ENCODE data around the gene CCDC122.

Gene CCDC122

GRCh38 chr13:43800828-43801227 is 78.7 kb downstream of the CCDC122 start:
- DNase-seq = no peak

- DNase-seq = no peak
Measured at GRCh38 chr13:43799191-43799590, 80.3 kb downstream of the CCDC122 start.

GRCh38 chr13:43797869-43798268 is 81.7 kb downstream of the CCDC122 start:
- peak; percentile 28 for DNase-seq

GRCh38 chr13:43797159-43797558 is 82.4 kb downstream of the CCDC122 start:
- DNase-seq = no peak

- no peak for DNase-seq
Measured at GRCh38 chr13:43794416-43794815, 85.1 kb downstream of the CCDC122 start.

GRCh38 chr13:43792076-43792881 is 87.3 kb downstream of the CCDC122 start:
- no peak for DNase-seq

GRCh38 chr13:43787997-43788396 is 91.5 kb downstream of the CCDC122 start:
- peak; percentile 55 for DNase-seq

GRCh38 chr13:43787518-43787891 is 92.0 kb downstream of the CCDC122 start:
- DNase-seq = peak; percentile 45

GRCh38 chr13:43786766-43787517 is 92.6 kb downstream of the CCDC122 start, which contains the start of gene ENOX1:
TSS of gene ENOX1 (minus strand) at chr13:43786972.
- peak; percentile 93 for DNase-seq

GRCh38 chr13:43786472-43786765 is 93.1 kb downstream of the CCDC122 start:
- no peak for DNase-seq

Data from midbrain (tissue), 1 donor.